GM19025 (cell line): ENCODE results near the gene SPSB2.
"Not testable (repeated sequence)": the region's sequence is repeated elsewhere in the genome, so short reads cannot be mapped to it uniquely, and the experiment has no call there.

Experiments
- ATAC-seq: cut with Tn5 transposase; IDR thresholded peaks from one replicate; pipeline ENCODE4 v1.9.1; 2021; ENCODE audit warnings: mild to moderate bottlenecking, low read depth, moderate library complexity; ENCODE audit not compliant: unreplicated experiment

SPSB2 gene

GRCh38 chr12:6873094-6874014 is at the start of gene SPSB2:
TSS of gene SPSB2 (minus strand) at chr12:6873303. CDS start at chr12:6872901, 402 bp downstream.
- ATAC-seq = peak; percentile 70

GRCh38 chr12:6921996-6922946 is 49.2 kb upstream of the SPSB2 start:
- no peak for ATAC-seq

- ATAC-seq = no peak
These were observed 48.4 kb upstream of the SPSB2 start for GRCh38 chr12:6921539-6921938.

- ATAC-seq = no peak
These were observed 46.5 kb upstream of the SPSB2 start for GRCh38 chr12:6919588-6919987.

- ATAC-seq = no peak
These were observed 44.6 kb upstream of the SPSB2 start for GRCh38 chr12:6917491-6918231.

- no peak for ATAC-seq
These were observed 43.5 kb upstream of the SPSB2 start for GRCh38 chr12:6916426-6917200.

- no peak for ATAC-seq
These were observed 42.7 kb upstream of the SPSB2 start for GRCh38 chr12:6915789-6916285.

GRCh38 chr12:6914947-6915788 is 42.1 kb upstream of the SPSB2 start:
- no peak for ATAC-seq

GRCh38 chr12:6914246-6914946 is 41.3 kb upstream of the SPSB2 start, which contains the start of gene ENO2:
TSS of gene ENO2 (plus strand) at chr12:6914580. CDS start at chr12:6915833, 1,253 bp downstream.
- peak; percentile 75 for ATAC-seq

- ATAC-seq = no peak
These were observed 39.2 kb upstream of the SPSB2 start for GRCh38 chr12:6912164-6912935.

- no peak for ATAC-seq
These were observed 36.5 kb upstream of the SPSB2 start for GRCh38 chr12:6909421-6910145.

GRCh38 chr12:6908141-6908540 is 35.0 kb upstream of the SPSB2 start:
- ATAC-seq = not testable (repeated sequence)

GRCh38 chr12:6905414-6906040 is 32.4 kb upstream of the SPSB2 start:
- no peak for ATAC-seq

GRCh38 chr12:6904280-6905276 is 31.5 kb upstream of the SPSB2 start, which contains the start of gene LRRC23:
TSS of gene LRRC23 (plus strand) at chr12:6904822. CDS start at chr12:6905634, 812 bp downstream.
- peak; percentile 95 for ATAC-seq

GRCh38 chr12:6903722-6904121 is 30.6 kb upstream of the SPSB2 start:
- ATAC-seq = no peak
